HG02870 (cell line): Measurements from ENCODE around the gene CDH4.
"Not testable (repeated sequence)": the region's sequence is repeated elsewhere in the genome, so short reads cannot be mapped to it uniquely, and the experiment has no call there.

ENCODE experiments used
- ATAC-seq: cut with Tn5 transposase; IDR thresholded peaks from one replicate; pipeline ENCODE4 v1.9.1; 2021; ENCODE audit warnings: mild to moderate bottlenecking, moderate library complexity; ENCODE audit not compliant: unreplicated experiment

The CDH4 gene

DNA sequence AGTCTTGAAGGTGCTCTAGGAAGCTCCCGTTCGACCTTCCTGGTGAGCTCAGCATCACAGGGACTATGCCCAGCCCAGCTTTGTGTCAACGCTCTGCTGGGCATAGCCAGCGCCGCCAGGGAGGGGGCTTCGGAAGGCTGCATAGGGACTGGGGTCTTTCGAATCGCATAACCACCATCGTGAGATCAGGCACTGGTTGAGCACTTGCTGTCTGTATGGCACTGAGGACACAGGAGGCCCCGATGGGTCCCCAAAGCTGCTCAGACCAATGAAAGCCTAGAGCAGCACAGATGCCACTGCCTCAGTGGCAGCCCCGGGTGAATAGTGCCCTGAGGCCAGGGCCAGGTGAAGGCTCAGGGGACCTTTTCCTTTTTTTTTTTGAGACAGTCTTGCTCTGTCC lies 716.9 kb downstream of the CDH4 start:
- ATAC-seq: no peak

DNA sequence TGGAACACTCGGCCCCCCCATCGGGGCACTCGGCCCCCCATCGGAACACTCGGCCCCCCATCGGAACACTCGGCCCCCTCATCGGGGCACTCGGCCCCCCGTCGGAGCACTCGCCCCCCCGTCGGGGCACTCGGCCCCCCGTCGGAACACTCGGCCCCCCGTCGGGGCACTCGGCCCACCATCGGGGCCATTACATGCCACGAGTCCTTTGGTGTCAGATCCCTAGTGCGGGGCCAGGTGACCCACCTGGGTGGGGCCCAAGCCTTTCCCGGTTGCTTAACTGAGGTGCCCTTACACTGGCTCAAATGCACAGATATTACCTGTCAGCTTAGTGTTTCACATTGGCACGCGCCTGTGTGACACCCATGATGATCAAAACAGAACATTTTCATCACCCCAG lies 717.7 kb downstream of the CDH4 start:
- ATAC-seq: no peak

DNA sequence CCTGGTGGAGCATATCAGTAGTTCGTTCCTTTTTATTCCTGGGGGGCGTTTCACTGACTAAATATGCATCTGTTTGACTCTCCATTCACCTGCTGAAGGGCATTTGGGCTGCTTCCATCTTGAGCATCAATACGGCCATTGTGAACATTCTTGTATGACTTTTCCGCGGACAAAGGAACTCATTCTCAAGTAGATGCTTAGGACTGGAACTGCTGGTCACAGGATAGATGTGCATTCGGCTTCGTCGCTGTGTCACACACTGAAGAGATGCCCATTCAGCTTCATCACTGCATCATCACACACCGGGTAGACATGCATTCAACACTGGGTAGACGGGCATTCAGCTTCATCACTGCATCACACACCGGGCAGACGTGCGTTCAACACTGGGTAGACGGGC lies 718.3 kb downstream of the CDH4 start:
- ATAC-seq: no peak

DNA sequence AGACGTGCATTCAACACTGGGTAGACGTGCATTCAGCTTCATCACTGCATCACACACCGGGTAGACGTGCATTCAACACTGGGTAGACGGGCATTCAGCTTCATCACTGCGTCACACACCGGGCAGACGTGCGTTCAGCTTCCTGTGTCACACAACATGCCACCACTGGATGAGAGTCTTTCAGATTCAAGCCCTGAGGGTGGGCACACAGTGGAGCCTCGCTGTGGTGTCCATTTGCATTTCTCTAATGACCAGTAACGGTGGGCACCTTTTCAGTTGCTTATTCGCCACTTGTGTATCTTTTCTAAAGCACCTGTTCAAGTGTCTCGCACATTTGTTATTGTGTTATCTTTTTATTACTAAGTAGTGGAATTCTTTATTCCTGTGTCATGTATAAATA lies 719.5 kb downstream of the CDH4 start:
- not testable (repeated sequence) for ATAC-seq

DNA sequence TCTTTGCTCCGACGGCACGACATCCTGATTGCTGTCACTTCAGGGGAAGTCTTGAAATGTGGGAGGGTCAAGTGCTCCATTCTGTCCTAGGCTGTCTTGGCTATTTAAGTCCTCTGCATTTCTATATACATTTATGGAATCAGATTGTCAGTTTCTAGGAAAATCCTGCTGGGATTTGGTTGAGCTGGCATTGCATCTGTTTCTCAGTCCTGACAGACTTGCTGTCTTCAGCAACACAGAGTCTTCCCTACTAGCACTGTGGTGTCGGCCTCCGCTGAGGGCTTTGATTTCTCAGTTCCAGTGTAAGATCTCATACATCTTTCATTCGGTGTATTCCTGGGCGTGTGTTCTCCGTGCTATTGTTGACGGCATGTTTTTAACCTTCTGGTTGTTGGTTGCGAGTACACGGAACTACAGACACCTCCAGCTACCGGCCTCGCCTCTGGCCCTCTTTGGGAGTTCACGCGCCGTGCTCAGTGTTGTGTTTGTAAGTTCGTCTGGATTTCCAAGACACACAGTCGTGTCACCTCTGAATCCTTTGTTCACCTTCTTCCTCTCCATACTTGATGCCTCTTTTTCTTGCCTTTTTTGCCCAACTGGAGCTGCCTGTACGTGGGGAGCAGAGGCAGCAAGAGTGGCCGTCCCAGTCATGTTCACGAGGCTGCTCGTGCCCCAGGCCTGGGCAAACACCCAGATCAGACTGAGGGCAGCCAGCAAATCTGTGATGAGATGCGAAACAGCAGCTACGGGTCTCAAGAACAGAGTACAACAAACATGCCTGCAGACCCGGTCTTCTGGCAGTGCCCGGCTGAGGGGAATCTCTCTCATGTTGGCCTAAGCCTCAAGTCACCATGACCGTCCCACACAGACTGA lies 720.8 kb downstream of the CDH4 start:
- no peak for ATAC-seq

DNA sequence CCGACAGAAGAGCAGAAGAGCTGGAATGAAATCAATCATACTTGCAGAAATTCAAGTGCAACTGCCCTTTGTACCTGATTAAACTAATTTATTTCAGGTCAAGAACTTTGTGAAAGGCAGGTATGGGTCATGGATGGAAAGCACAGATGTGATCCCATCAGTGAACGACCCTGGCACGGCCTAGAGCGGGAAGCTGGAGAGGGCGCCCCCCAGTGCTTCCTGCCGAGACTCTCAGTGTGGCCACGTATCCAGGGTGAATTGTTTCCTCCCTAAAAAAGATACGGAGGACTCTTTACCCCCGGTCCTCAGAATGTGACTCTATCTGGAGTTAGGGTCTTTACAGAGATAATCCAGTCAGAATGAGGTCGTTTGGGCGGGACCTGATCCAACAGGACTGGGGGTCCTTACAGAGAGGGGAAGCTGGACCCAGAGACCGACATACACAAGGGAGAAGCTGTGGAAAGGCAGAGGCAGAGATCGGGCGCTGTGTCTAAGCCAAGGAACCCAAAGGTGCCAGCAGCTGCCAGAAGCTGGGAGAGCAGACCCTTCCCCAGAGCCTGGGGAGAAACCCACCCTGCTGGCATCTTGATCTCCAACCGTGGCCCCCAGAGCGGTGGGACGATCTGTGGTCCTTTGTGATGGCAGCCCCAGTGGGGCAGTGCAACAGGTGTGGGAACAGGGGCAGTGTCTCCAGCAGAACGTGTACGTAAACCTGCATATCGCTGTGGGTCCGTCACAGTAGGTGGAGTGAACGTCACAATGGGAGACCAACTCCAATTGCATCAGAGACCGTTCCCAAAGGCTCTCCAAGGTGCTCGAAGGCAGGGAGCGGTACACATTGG lies 721.7 kb downstream of the CDH4 start:
- no peak for ATAC-seq

DNA sequence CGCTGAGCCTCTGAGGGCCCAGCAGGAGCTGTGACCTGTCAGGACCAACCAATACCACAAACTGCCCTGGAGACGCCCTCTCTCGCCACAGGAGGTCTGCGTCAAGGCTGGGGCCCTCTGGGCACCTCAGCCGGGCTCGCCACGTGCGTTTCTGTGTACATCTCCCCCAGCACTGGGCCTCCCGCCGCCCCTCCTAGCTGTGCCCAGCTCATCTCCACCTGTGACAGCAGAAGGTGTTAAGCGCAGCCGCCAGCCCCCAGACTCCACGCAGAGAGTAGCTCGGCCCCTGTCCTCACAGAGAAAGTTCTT lies 722.2 kb downstream of the CDH4 start:
- no peak for ATAC-seq

DNA sequence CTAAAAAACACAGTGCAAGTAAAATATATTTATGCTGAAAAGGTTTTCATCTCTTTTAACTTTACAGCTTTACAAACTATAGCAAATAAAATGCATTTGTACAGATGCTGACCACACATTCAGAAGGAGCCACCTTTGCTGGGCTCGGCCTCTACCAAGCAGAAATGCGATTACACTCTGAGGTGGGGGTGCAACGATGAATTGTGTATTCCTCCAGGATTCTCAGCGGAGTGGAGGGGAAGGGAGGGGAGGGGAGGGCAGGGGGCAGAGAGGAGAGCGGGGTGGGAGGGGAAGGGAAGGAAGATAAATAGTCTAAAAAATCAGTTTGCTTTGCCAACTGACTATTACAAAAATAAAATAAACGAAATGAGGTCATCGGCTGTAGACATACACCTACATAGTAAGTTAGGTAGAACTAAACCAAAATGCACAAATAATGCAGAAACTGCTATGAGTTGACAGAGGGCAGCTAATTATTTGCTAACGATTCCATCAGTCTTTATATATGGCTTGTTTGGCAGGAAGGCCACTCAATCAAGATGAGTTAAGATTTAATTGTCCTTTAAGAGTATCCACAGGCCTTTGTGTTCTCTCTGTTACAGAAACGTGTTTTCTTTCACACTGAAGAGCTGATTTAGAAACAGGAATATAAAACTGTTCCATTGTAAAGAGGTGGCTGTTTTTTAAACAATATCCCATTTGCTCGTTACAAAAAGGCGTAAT lies 723.5 kb downstream of the CDH4 start:
- ATAC-seq: no peak

DNA sequence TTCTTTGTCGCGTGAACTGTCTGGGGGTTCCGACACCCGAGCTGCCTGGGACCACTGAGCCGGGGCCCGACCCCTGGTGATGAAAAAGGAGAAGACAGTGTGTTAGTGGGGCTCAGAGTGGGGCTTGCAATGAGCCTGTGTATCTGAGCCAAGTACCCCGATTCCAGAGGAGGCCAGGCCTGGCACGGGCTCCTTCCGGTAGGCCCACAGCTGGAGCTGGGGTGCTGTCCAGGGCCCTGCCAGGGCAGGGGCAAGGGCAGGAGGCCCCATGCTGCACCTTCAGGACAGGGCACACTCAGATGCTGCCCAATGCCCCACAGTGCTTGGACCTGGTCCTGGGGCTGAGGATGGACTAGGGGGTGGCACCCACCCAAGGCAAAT lies 724.2 kb downstream of the CDH4 start:
- no peak for ATAC-seq

DNA sequence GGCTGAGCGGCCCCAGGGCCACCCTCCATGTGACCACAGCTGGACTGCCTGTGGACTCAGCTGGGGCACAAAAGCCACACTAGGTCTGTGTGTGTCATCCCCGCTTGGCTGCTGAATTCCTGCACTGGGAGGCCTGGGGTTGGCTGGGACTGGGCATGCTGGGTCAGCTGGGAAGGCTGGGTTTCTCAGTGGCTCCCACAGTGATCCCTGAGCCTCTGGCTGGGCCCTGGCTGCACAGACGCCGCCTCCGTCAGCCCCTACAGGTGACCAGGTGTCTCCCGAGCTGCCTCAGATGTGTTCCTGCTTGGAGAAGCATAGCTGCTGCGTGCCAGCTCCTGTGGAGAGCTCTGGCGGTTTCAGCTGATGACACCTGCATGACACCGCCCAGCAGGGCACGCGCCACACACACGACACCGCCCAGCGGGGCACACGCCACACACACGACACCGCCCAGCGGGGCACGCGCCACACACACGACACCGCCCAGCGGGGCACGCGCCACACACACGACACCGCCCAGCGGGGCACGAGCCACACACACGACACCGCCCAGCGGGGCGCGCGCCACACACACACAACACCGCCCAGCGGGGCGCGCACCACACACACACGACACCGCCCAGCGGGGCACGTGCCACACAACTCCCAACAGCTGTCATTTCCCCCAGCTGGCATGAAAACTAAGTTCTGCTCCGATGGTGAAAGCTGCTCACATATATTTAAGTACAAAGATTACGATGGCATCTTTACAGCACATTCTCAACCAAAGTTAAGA lies 724.8 kb downstream of the CDH4 start:
- no peak for ATAC-seq

DNA sequence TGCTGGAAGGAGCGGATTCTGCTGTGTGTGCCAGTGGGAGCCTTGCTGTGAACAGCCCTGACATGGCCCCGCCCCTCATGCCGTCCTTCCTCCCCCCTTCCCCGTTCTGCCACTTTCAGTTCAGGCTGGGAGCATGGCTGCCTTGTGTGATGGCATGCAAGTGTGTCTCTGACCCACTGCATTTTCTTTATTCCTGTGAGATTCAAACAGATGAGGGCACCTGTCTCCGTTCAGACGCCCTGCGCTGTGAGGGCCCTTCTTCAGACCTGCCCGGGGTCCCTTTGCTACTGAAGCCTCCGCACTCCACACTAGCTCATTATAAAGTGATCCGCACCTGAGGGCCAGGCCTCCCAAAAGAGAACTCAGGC lies 725.3 kb downstream of the CDH4 start:
- ATAC-seq: no peak

DNA sequence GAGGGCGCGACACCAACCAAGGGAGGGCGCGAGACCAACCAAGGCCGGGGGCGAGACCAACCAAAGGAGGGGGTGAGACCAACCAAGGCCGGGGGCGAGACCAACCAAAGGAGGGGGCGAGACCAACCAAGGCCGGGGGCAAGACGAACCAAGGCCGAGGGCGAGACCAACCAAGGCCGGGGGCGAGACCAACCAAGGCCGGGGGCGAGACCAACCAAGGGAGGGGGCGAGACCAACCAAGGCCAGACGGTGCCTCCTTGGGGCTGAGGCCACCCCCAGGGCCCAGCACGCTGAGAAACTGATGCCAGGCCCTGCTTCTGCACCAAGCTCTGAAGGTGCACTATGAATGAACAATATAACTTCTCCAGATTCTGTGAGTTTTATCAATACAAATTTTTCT lies 726.4 kb downstream of the CDH4 start:
- no peak for ATAC-seq

DNA sequence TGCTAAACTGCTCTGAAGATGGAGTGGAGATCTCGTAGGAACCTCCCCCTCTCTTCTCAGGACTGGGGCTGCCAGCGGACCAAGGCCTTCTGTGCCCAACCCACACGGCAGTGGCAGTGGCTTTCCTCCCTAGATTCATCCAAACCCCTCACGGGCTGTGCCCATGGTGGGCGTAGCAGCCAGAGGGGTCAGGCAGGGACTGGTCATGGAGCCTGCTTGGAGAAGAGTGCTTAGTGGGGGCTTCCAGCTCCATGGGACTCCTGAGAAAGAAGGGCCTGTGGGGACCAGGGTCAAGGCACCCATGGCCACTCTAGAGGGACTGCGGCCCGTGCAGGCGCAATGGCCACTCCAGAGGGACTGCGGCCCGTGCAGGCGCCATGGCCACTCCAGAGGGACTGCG lies 727.0 kb downstream of the CDH4 start:
- no peak for ATAC-seq

DNA sequence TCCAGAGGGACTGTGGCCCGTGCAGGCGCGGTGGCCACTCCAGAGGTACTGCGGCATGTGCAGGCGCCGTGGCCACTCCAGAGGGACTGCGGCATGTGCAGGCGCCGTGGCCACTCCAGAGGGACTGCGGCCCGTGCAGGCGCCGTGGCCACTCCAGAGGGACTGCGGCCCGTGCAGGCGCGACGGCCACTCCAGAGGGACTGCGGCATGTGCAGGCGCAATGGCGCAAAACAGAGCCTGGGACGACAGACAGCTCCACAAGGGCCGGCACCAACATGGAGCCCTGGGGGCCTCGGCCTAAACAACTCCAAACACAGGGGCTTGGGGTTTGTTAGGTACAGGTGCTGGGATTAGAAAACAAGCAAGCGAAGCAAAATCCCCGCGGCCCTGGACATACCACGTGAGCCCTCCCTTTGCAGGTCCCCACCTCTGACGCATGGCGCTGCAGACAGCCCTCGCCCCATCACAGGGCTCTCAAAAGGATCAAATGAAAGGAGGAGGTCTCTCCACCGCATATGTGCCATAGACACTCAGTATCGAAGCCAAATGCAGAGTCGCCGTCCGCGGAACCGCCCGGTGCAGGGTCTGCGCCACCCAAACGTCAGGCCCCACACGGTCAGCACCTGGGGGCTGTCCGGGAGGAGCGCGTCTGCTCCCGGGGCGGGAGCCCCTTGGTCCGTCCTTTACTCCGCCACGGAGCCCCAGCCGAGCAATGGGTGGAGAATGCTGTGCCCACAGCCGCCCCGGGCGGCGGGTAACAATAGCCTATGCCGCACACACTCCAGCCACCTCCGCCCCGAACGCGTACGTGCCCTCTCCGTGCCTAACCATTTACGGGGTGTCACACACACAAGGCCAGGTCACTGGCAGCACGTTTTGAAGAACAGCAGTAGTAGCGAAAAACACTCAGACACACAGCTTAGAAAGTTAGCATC lies 727.9 kb downstream of the CDH4 start:
- no peak for ATAC-seq

DNA sequence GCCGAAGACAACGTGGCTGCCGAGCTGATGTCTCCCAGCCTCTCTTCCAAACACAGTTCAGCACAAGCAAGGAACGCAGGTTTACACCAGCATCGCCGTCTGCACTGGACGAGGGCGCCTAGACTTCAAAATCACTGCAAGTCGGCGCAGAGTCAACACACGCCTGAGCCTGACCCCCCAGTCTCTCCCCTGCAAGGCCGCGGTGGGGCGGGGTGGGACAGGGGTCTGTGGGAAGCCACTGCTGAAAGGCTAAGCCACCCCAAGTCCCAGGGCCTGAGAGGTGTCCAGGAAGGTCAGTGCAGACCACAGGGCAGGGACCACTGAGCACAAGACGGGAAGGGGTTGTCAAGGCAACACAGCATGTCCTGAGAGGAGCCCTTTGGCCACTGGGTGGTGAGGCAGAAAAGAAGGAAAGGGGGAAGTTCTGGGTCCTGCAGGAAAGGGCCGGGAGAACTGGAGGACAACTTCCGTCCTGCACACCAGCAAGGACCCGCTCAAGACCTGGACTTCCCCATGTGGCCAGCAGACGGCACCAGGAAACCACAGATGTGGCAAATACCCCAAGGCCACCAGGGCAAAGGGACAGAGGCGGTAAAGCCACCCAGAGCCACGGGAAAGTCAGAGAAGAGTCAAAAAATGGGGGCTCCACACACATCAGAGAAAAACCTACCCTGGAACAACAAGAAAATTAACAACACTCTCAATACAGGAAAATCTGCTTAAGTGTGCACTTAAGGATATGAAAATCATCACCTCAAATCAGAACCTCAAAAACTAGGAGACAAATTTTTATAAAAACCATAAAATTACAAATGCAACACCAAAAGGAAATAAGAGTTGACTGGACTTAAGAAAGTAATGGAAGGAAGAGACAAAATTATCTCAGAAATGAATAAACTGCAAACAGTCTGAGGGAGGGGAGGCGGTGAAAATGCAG lies 728.9 kb downstream of the CDH4 start:
- ATAC-seq: no peak

DNA sequence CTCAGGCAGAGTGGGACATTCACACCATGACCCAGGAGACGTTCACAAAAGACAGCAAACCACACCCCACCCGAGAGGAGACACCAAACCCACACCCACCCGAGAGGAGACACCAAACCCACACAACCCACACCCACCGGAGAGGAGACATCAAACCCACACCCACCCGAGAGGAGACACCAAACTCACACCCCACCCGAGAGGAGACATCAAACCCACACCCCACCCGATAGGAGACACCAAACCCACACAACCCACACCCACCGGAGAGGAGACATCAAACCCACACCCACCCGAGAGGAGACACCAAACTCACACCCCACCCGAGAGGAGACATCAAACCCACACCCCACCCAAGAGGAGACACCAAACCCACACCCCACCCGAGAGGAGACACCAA lies 729.6 kb downstream of the CDH4 start:
- not testable (repeated sequence) for ATAC-seq

DNA sequence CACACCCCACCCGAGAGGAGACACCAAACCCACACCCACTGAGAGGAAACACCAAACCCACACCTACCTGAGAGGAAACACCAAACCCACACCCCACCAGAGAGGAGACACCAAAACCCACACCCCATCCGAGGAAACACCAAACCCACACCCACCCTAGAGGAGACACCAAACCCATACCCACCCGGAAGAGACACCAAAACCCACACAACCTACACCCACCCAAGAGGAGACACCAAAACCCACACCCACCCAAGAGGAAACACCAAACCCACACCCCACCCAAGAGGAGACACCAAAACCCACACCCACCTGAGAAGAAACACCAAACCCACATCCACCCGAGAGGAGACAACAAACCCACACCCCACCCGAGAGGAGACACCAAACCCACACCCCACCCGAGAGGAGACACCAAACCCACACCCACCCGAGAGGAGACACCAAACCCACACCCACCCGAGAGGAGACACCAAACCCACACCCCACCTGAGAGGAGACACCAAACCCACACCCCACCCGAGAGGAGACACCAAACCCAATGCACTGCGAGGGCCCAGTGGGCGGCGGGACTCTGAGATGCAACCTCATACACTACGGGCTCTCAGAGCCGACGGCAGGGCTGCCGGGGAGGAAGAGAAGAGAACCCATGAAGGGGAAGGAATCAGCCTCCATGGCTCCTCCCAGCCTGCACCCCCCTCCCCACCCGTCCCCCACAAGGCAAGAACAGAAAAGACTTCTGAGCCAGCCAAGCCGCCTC lies 730.3 kb downstream of the CDH4 start:
- ATAC-seq: no peak

DNA sequence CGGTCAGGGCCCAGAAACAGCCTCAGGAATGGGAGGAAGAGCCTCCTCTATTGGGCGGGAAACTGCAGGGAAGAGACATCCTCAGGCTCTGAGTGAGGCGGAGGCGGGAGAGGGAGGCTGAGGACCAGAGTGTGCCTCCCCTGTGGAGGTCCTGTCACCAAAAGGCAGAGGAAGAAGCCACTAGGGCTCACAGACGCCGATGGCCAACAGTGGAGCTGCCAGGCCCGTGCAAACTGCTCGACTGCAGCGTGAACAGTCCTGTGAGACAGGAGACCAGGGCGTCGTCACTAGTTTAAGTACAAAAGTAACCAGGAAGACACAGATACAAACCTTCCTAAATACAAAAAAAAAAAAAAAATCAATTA lies 730.9 kb downstream of the CDH4 start:
- no peak for ATAC-seq
